IMR-90 (cell line): ENCODE results near the gene CLEC7A. TPM values are rescaled to one million over a fixed set of nuclear protein-coding genes. Genes with fewer than 3 reads are reported as not detected.
A peak's percentile ranks its signal among the peaks of the same experiment; 100 is the strongest.

Source experiments
- ATAC-seq: fragments of 200-7000 bp; cut with Tn5 transposase; 2 replicates; pipeline ENCODE4 v1.9.1; 2020; ENCODE audit warnings: low read depth, mild to moderate bottlenecking, moderate library complexity
- BruUV-seq: library from RNA; stranded (reverse); fragments of 400-500 nt; replicated peaks from 2 replicates; lab custom pipeline; 2021; lab: Mats Ljungman, UMichigan
- CTCF ChIA-PET: fragments of 300-600 bp; formaldehyde crosslinking; extraction: SDS; loops from one replicate; lab custom pipeline; 2021; ENCODE audit warnings: antibody characterized with exemption; lab: Yijun Ruan, JAX
- POLR2A ChIA-PET: fragments of 300-600 bp; sonication (Branson Sonifier 250); formaldehyde crosslinking; loops from one replicate; lab custom pipeline; 2022; ENCODE audit warnings: antibody characterized with exemption; ENCODE audit not compliant: unreplicated experiment; lab: Charles Lee
- DNase-seq: peaks from one replicate; pipeline ENCODE4 v3.0.0; 2013
- H2AFZ ChIP-seq: replicated peaks from 2 replicates; pipeline ENCODE3; 2013; ENCODE audit warnings: low read length, mild to moderate bottlenecking; ENCODE audit not compliant: poor library complexity
- H2AK5ac ChIP-seq: 2 replicates; pipeline ENCODE4 v1.6.1; 2013; ENCODE audit warnings: low read depth, low read length, inconsistent platforms
- H2AK9ac ChIP-seq: replicated peaks from 2 replicates; pipeline ENCODE3; 2013; ENCODE audit warnings: mild to moderate bottlenecking, low read depth, low read length, moderate library complexity; ENCODE audit not compliant: poor library complexity
- H2BK120ac ChIP-seq: 2 replicates; pipeline ENCODE4 v1.6.1; 2013; ENCODE audit warnings: low read depth, low read length, inconsistent platforms
- H2BK15ac ChIP-seq: 3 replicates; pipeline ENCODE4 v1.6.1; 2013; ENCODE audit warnings: low read depth, low read length, inconsistent platforms
- H2BK20ac ChIP-seq: 2 replicates; pipeline ENCODE4 v1.6.1; 2013; ENCODE audit warnings: low read depth, mild to moderate bottlenecking, inconsistent platforms, low read length, moderate library complexity
- H2BK5ac ChIP-seq: 2 replicates; pipeline ENCODE4 v1.6.1; 2013; ENCODE audit warnings: mild to moderate bottlenecking, low read depth, low read length, inconsistent platforms; ENCODE audit not compliant: poor library complexity, severe bottlenecking
- H3K14ac ChIP-seq: replicated peaks from 2 replicates; pipeline ENCODE4 v1.6.1; 2013; ENCODE audit warnings: low read depth, low read length, inconsistent platforms
- H3K18ac ChIP-seq: 2 replicates; pipeline ENCODE4 v1.6.1; 2013; ENCODE audit warnings: low read depth, low read length, control low read depth
- H3K23ac ChIP-seq: 2 replicates; pipeline ENCODE4 v1.6.1; 2013; ENCODE audit warnings: low read depth, low read length, inconsistent platforms
- H3K27ac ChIP-seq: 2 replicates; pipeline ENCODE4 v1.5.1; 2013; ENCODE audit warnings: mild to moderate bottlenecking, control low read depth, low read length; ENCODE audit not compliant: insufficient read depth
- H3K27me3 ChIP-seq: 2 replicates; pipeline ENCODE4 v1.6.1; 2013; ENCODE audit warnings: low read length; ENCODE audit not compliant: control insufficient read depth, insufficient read depth
- H3K36me3 ChIP-seq: 2 replicates; pipeline ENCODE4 v1.6.1; 2013; ENCODE audit warnings: low read length, mixed read lengths; ENCODE audit not compliant: control insufficient read depth, insufficient read depth
- H3K4ac ChIP-seq: 2 replicates; pipeline ENCODE4 v1.6.1; 2013; ENCODE audit warnings: low read depth, low read length, inconsistent platforms
- H3K4me1 ChIP-seq: 2 replicates; pipeline ENCODE4 v1.6.1; 2013; ENCODE audit warnings: low read length, mixed read lengths; ENCODE audit not compliant: control insufficient read depth, insufficient read depth
- H3K4me2 ChIP-seq: 2 replicates; pipeline ENCODE4 v1.6.1; 2013; ENCODE audit warnings: low read depth, mild to moderate bottlenecking, control low read depth, low read length, moderate library complexity
- H3K4me3 ChIP-seq: 2 replicates; pipeline ENCODE4 v1.5.1; 2013; ENCODE audit warnings: low read depth, mild to moderate bottlenecking, control low read depth, low read length, moderate library complexity; ENCODE audit not compliant: insufficient read depth
- H3K56ac ChIP-seq: 2 replicates; pipeline ENCODE4 v1.6.1; 2013; ENCODE audit warnings: low read length, inconsistent platforms; ENCODE audit not compliant: insufficient read depth; ENCODE audit errors: extremely low read depth
- H3K79me1 ChIP-seq, 2 experiments: 2 replicates each; pipeline ENCODE4 v1.6.1; 2013; ENCODE audit warnings: low read length in 2 of 2, inconsistent platforms in 1 of 2, low read depth in 1 of 2
- H3K9ac ChIP-seq: 2 replicates; pipeline ENCODE4 v1.6.1; 2013; ENCODE audit warnings: low read depth, low read length, control low read depth
- H3K9me1 ChIP-seq: 2 replicates; pipeline ENCODE4 v1.6.1; 2013; ENCODE audit warnings: low read length, inconsistent platforms; ENCODE audit not compliant: insufficient read depth
- H3K9me3 ChIP-seq: 2 replicates; pipeline ENCODE4 v1.6.1; 2013; ENCODE audit warnings: low read length; ENCODE audit not compliant: control insufficient read depth, insufficient read depth
- H4K20me1 ChIP-seq: 2 replicates; pipeline ENCODE4 v1.6.1; 2013; ENCODE audit warnings: low read length, inconsistent platforms; ENCODE audit not compliant: insufficient read depth
- H4K5ac ChIP-seq: 2 replicates; pipeline ENCODE4 v1.6.1; 2013; ENCODE audit warnings: mild to moderate bottlenecking, low read depth, low read length, control low read depth
- H4K8ac ChIP-seq, 2 experiments: 2 replicates each; pipeline ENCODE4 v1.6.1; 2013; ENCODE audit warnings: low read depth in 2 of 2, low read length in 2 of 2, control low read depth in 1 of 2, inconsistent platforms in 1 of 2
- H4K91ac ChIP-seq: 2 replicates; pipeline ENCODE4 v1.6.1; 2013; ENCODE audit warnings: low read depth, low read length, inconsistent platforms; ENCODE audit not compliant: insufficient read depth
- MAFK ChIP-seq: IDR thresholded peaks from 2 replicates; pipeline ENCODE4 v1.6.1; 2012; ENCODE audit warnings: low read depth, low read length, improper control_type of control experiment
- WGBS, 2 experiments: methylation state at CpG; one replicate each; pipeline versions ENCODE4 v1.1.5 to v1.1.7; 2013; ENCODE audit warnings: missing lambda C conversion rate in 2 of 2; ENCODE audit not compliant: insufficient read length in 1 of 2; ENCODE audit errors: extremely low coverage in 2 of 2; 5-methylcytosine and 5-hydroxymethylcytosine counted together
- dilution Hi-C: fragments of 300-500 bp; cut with HindIII; formaldehyde crosslinking; loops from one replicate; pipeline ENCODE4 v1.14.3; 2018; ENCODE audit warnings: low sequenced_read_pairs; ENCODE audit not compliant: unreplicated experiment
- in situ Hi-C: fragments of 300-500 bp; cut with MboI; formaldehyde crosslinking; loops from 3 replicates; pipeline ENCODE4 v1.14.3; 2019; ENCODE audit warnings: low sequenced_read_pairs, inconsistent platforms, mixed read lengths
- intact Hi-C: fragments of 100-400 bp; cut with micrococcal nuclease; formaldehyde crosslinking; loops from 2 replicates; pipeline ENCODE4 v1.10.0; 2022
- polyA plus RNA-seq, 3 experiments: library from polyadenylated mRNA; depleted of rRNA; stranded (reverse); fragments of >200 nt; gene quantifications; 2 replicates each; pipeline ENCODE4 v1.2.3, GENCODE V29; 2012; ENCODE audit warnings: low replicate concordance in 1 of 3
- total RNA-seq: library from RNA; depleted of rRNA; stranded (reverse); fragments of >200 nt; gene quantifications from 2 replicates; pipeline ENCODE4 v1.2.3, GENCODE V29; 2012

The CLEC7A gene
- total and polyA plus RNA-seq, 2 of the 4 experiments (the other 2 are of a cell fraction), result not detected

- Histone ChIP-seq H3K9ac (no peak overlapping the region), H3K56ac (no peak overlapping the region), H3K18ac (no peak overlapping the region), H4K5ac (no peak overlapping the region), H3K4ac (no peak overlapping the region), H4K91ac (no peak overlapping the region; the same call in 1 of the 2 replicates), H3K27me3 (no peaks in the 10 kb centered on the region), H2BK20ac (no peak overlapping the region), H2BK5ac (no peak overlapping the region), H3K36me3 (no peaks in the 10 kb centered on the region), H2AK9ac (no peak overlapping the region), H3K4me2 (no peak overlapping the region), H4K8ac (no peak overlapping the region), H4K20me1 (no peaks in the 10 kb centered on the region), H3K9me3 (no peaks in the 10 kb centered on the region), H3K23ac (no peak overlapping the region), H3K79me1 (no peaks in the 10 kb centered on the region), H3K4me3 (no peak overlapping the region), H2AK5ac (no peak overlapping the region), H2AFZ (no peak overlapping the region), H2BK120ac (0 out of 2 replicates have a peak overlapping the region, but pooled peaks have one; percentile 4), H3K27ac (no peak overlapping the region), H3K4me1 (no peaks in the 10 kb centered on the region), H3K9me1 (no peaks in the 10 kb centered on the region), H3K14ac (no peak overlapping the region), H2BK15ac (no peak overlapping the region)
- intact Hi-C loops (no loop called here), in situ Hi-C loops (no loop called here), dilution Hi-C loops (no loop called here)
- DNase-seq, result no peak
- ChIA-PET CTCF (interaction anchor here (0.6 kb wide), 1 partner anchor 92 kb away, joined by 3 read pairs; no protein-coding TSS in a partner anchor), POLR2A (no interaction called here)
- no peak for ATAC-seq
- WGBS, 2 experiments, result no CpG with 5 or more reads among the region's 3 CpGs
- BruUV-seq, result no TSS peak
- TF ChIP-seq MAFK, result no peak
Measured at GRCh38 chr12:10159280-10159679, 29.3 kb upstream of the CLEC7A start.
